ENCODE measurements around the gene NINJ1. TPM values are rescaled to one million over a fixed set of nuclear protein-coding genes. Genes with fewer than 3 reads are reported as not detected.

NINJ1 gene
- polyA plus RNA-seq, 1 of the 3 experiments (the other 2 are of a cell fraction) = 31.7 TPM

DNA sequence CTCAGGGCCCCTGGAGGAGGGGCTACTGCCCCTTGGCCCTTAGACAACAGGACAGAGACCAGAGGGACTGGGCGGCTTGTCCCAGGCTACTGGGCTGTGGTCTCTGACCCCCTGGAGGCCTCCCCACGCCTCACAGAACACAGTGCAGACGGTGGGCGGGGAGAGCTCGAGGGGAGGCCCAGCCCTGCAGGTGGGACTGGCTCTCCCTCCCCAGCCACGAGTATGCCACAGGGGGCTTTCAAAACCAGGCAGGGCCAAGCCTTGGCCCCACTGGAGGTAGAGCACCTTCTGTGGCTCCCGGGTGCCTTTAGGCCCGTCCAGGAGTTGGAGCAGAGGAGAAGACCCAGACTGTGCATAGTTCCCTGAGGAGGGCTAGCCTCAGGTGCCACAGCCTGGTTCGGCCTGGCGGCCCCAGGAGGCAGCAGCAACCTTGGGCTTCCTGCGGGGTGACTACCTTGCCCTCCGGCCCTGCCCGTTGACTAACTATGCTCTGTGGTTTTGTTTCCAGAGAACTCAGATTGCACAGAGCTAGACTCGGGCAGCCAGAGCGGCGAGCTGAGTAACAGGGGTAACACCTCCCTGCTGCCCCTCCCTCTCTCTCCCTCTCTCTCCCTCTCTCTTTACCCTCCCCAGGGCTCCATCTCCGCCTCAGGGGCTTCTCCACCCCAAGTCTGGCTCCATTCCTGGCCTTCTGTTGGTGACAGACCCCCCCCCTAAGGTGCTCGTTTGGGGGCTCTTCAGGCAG lies 22.5 kb downstream of the NINJ1 start:
- Histone ChIP-seq H3K4me1 (ENCODE audit: control insufficient read depth in 1 of 2, insufficient read depth in 2 of 2, low read depth in 1 of 2, low read length in 1 of 2) (peaks cover 0 to 9% of the 10 kb centered on the region in 2 experiments; a peak in 1 of 4 replicates), H2AFZ (ENCODE audit: low read depth) (no peak overlapping the region), H3K79me2 (ENCODE audit: insufficient read depth) (peaks cover 20% of the 10 kb centered on the region), H3K9me3 (no peaks in the 10 kb centered on the region), H3K9ac (no peak overlapping the region), H3F3A (replicated peaks; ENCODE audit: insufficient read depth) (no peaks in the 10 kb centered on the region), H4K20me1 (ENCODE audit: insufficient read depth) (peaks cover 16% of the 10 kb centered on the region), H3K27me3 (ENCODE audit: insufficient read depth) (no peaks in the 10 kb centered on the region), H3K4me2 (no peak overlapping the region), H3K9me2 (no peaks in the 10 kb centered on the region), H3K27ac (ENCODE audit: low read depth in 2 of 2, low read length in 1 of 2) (no peak overlapping the region; a peak in 1 of 4 replicates), H3K36me3 (replicated peaks in 1 of 2; ENCODE audit: control insufficient read depth in 1 of 2, insufficient read depth in 2 of 2, low read length in 1 of 2) (peaks cover 0 to 40% of the 10 kb centered on the region in 2 experiments), H3K4me3 (ENCODE audit: low read depth in 2 of 2, low read length in 1 of 2) (no peak overlapping the region)
- CTCF ChIA-PET = no interaction called here
- 94% methylated on average over 9 of the region's 18 CpGs for WGBS (ENCODE audit: low lambda C conversion rate)
- POLR2A ChIA-PET = no interaction called here
- DNase-seq = no peak
- no peak for TF ChIP-seq EP300 (IDR thresholded peaks at IDR 0.05; ENCODE audit: borderline replicate concordance in 1 of 2, low read depth in 1 of 2, low read length in 1 of 2)
- TF ChIP-seq ELF1 (IDR thresholded peaks at IDR 0.05) = no peak
- no peak for TF ChIP-seq TEAD4 (IDR thresholded peaks at IDR 0.05; ENCODE audit: borderline replicate concordance, insufficient read depth)
- TF ChIP-seq FOXJ3 (CRISPR knock-in tag; IDR thresholded peaks at IDR 0.05) = no peak
- TF ChIP-seq YY1 (IDR thresholded peaks at IDR 0.05; ENCODE audit: low read depth) = no peak
- TF ChIP-seq, protein P1, sequence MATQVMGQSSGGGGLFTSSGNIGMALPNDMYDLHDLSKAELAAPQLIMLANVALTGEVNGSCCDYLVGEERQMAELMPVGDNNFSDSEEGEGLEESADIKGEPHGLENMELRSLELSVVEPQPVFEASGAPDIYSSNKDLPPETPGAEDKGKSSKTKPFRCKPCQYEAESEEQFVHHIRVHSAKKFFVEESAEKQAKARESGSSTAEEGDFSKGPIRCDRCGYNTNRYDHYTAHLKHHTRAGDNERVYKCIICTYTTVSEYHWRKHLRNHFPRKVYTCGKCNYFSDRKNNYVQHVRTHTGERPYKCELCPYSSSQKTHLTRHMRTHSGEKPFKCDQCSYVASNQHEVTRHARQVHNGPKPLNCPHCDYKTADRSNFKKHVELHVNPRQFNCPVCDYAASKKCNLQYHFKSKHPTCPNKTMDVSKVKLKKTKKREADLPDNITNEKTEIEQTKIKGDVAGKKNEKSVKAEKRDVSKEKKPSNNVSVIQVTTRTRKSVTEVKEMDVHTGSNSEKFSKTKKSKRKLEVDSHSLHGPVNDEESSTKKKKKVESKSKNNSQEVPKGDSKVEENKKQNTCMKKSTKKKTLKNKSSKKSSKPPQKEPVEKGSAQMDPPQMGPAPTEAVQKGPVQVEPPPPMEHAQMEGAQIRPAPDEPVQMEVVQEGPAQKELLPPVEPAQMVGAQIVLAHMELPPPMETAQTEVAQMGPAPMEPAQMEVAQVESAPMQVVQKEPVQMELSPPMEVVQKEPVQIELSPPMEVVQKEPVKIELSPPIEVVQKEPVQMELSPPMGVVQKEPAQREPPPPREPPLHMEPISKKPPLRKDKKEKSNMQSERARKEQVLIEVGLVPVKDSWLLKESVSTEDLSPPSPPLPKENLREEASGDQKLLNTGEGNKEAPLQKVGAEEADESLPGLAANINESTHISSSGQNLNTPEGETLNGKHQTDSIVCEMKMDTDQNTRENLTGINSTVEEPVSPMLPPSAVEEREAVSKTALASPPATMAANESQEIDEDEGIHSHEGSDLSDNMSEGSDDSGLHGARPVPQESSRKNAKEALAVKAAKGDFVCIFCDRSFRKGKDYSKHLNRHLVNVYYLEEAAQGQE (IDR thresholded peaks at IDR 0.05; ENCODE audit: low read depth, low read length) = no peak
- TF ChIP-seq MXI1 (IDR thresholded peaks at IDR 0.05; ENCODE audit: low read depth, low read length) = no peak
- TF ChIP-seq TAF1 (IDR thresholded peaks at IDR 0.05; ENCODE audit: borderline replicate concordance, low read depth, low read length) = no peak
- no peak for TF ChIP-seq SIN3A (IDR thresholded peaks at IDR 0.05; ENCODE audit: borderline replicate concordance, low read depth, low read length)
- TF ChIP-seq CHD2 (IDR thresholded peaks at IDR 0.05; ENCODE audit: low read length, partially characterized antibody) = no peak
- TF ChIP-seq RCOR1 (IDR thresholded peaks at IDR 0.05; ENCODE audit: low read length) = no peak
- TF ChIP-seq FOSL2 (IDR thresholded peaks at IDR 0.05; ENCODE audit: borderline replicate concordance, low read depth) = no peak
- TF ChIP-seq RAD21 (IDR thresholded peaks at IDR 0.05; ENCODE audit: low read length) = no peak
- no peak for TF ChIP-seq NFIC (IDR thresholded peaks at IDR 0.05; ENCODE audit: borderline replicate concordance)

DNA sequence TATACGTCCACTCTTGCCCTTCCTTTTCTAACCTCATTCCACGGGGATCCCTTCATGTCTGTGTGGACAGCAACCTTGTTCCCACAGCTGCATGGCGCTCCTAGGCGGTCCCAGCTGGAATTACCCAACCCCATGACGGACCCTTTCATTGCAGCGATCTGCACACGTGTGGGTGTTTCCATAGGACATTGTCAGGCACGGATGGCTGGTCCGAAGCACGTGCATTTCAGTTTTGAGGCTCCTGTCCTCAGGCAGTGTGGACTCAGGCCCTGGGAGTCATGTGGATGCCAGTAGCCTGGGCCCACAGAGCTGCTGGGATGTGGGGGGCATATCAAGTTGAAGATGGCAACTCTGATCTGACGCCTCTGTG lies 23.1 kb downstream of the NINJ1 start:
- no peak for DNase-seq
- 96% methylated on average over 7 of the region's 11 CpGs for whole genome bisulfite sequencing (ENCODE audit: low lambda C conversion rate)
- Histone ChIP-seq H3K9me3 (no peaks in the 10 kb centered on the region), H3K27me3 (ENCODE audit: insufficient read depth) (no peaks in the 10 kb centered on the region), H3K9me2 (no peaks in the 10 kb centered on the region), H3K36me3 (replicated peaks in 1 of 2; ENCODE audit: control insufficient read depth in 1 of 2, insufficient read depth in 2 of 2, low read length in 1 of 2) (peaks cover 0 to 40% of the 10 kb centered on the region in 2 experiments), H2AFZ (ENCODE audit: low read depth) (no peak overlapping the region), H4K20me1 (ENCODE audit: insufficient read depth) (peaks cover 21% of the 10 kb centered on the region), H3K9ac (no peak overlapping the region), H3K4me3 (ENCODE audit: low read depth in 2 of 2, low read length in 1 of 2) (no peak overlapping the region), H3K4me2 (no peak overlapping the region), H3K79me2 (ENCODE audit: insufficient read depth) (peaks cover 26% of the 10 kb centered on the region), H3F3A (replicated peaks; ENCODE audit: insufficient read depth) (no peaks in the 10 kb centered on the region), H3K27ac (ENCODE audit: low read depth in 2 of 2, low read length in 1 of 2) (no peak overlapping the region; a peak in 1 of 4 replicates), H3K4me1 (ENCODE audit: control insufficient read depth in 1 of 2, insufficient read depth in 2 of 2, low read depth in 1 of 2, low read length in 1 of 2) (peaks cover 0 to 9% of the 10 kb centered on the region in 2 experiments; a peak in 1 of 4 replicates)
- ChIA-PET POLR2A (no interaction called here), CTCF (no interaction called here)
- TF ChIP-seq MEF2A (IDR thresholded peaks at IDR 0.05; ENCODE audit: borderline replicate concordance, low read depth) = no peak
- no peak for TF ChIP-seq JUND (IDR thresholded peaks at IDR 0.05)
- no peak for TF ChIP-seq EP300 (IDR thresholded peaks at IDR 0.05; ENCODE audit: borderline replicate concordance in 1 of 2, low read depth in 1 of 2, low read length in 1 of 2)
- TF ChIP-seq CHD2 (IDR thresholded peaks at IDR 0.05; ENCODE audit: low read length, partially characterized antibody) = no peak

All from SK-N-SH (cell line).